Progenitor cell of endocrine pancreas (in vitro differentiated cells): ENCODE measurements around the gene ERN1. TPM values are rescaled to one million over a fixed set of nuclear protein-coding genes. Genes with fewer than 3 reads are reported as not detected.
"Not testable (repeated sequence)": the region's sequence is repeated elsewhere in the genome, so short reads cannot be mapped to it uniquely, and the experiment has no call there.

ENCODE experiments used
- DNase-seq: peaks from one replicate; pipeline ENCODE4 v3.0.0; 2021; ENCODE audit warnings: low spot score; ENCODE audit not compliant: unreplicated experiment
- H3K27ac Mint-ChIP-seq: 2 replicates; pipeline ENCODE4 v1.8.0; 2021; ENCODE audit warnings: mild to moderate bottlenecking, moderate library complexity, mixed read lengths
- H3K27me3 Mint-ChIP-seq: 2 replicates; pipeline ENCODE4 v1.8.0; 2021; ENCODE audit warnings: mixed read lengths
- H3K36me3 Mint-ChIP-seq: 2 replicates; pipeline ENCODE4 v1.8.0; 2022; ENCODE audit warnings: mixed read lengths; ENCODE audit not compliant: insufficient read depth
- H3K4me1 Mint-ChIP-seq: 2 replicates; pipeline ENCODE4 v1.8.0; 2021; ENCODE audit warnings: low read depth, mixed read lengths
- H3K4me3 Mint-ChIP-seq: 2 replicates; pipeline ENCODE4 v1.8.0; 2021; ENCODE audit warnings: low read depth, mild to moderate bottlenecking, moderate library complexity, mixed read lengths
- H3K9me3 Mint-ChIP-seq: 2 replicates; pipeline ENCODE4 v1.8.0; 2021; ENCODE audit warnings: low read depth, mixed read lengths
- CTCF ChIP-seq: fragments of 200-600 bp; sonication (generic); IDR thresholded peaks from one replicate; pipeline ENCODE4 v1.5.0; 2021; ENCODE audit warnings: antibody characterized with exemption, mild to moderate bottlenecking; ENCODE audit not compliant: unreplicated experiment
- long read RNA-seq: library from polyadenylated mRNA; unstranded; transcript quantifications from one replicate; pipeline ENCODE4 v2.0.0, GENCODE V29; 2020
- total RNA-seq: library from RNA; stranded (reverse); gene quantifications from 2 replicates; pipeline ENCODE4 v1.2.1, GENCODE V29; 2021

Gene ERN1
- 39.4 and 43.1 TPM in 2 replicates for total RNA-seq
- long read RNA-seq, partial matches to known transcripts, result 4 of 13 reads
- long read RNA-seq, other reads (novel, unspliced or antisense), result 6 of 13 reads

DNA sequence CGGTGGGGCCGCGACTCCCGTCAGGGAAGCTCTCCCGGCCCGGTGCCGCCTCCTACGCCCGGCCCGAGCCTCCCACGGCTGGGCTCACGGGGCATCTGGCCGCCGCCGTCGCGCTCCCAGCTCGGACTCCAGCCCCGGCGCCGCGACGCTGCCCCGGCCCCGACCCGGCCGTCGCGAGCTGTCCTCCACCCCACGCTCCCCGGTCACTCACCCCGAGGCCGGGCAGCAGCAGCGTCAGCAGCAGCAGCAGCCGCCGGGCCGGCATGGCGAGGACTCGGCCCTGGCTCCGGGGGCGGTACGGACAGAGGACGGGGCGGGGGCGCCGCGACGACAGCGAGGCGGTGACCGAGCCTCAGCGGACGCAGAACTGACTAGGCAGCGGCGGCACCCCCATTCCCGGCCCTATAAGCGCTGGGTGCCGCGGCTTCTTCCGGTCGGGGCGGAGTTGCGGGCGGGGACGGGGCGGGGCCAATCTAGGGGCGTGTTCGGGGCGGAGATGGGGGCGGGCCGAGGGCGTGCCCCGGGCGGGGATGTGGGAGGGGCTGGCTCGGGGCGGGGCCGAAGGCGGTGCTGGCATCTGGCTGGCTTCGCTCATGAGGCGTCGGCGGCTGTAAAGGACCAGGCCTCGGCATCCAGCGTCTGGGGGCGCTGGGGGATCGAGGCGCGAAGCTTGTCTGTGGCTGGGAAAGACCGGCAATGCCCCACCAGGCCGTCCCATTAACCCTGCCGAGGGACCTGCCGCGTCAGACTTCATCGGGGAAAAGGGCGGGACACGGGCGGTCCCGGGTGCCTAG is at the start of gene ERN1:
Gene ERN1 (minus strand): TSS at position 380 of the 794 bp plus-strand sequence. CDS start 115 bp downstream, at position 265.
- Mint-ChIP-seq H3K27ac (peak within 1 kb of the TSS; percentile 90), H3K36me3 (no peaks in the 10 kb centered on the region), H3K4me3 (peak within 1 kb of the TSS; percentile 82), H3K27me3 (peaks cover 13% of the 10 kb centered on the region), H3K4me1 (peaks cover 26% of the 10 kb centered on the region), H3K9me3 (no peaks in the 10 kb centered on the region)
- DNase-seq, result peak; percentile 86
- peak; percentile 7 for TF ChIP-seq CTCF

- H3K4me3 Mint-ChIP-seq, H3K9me3 Mint-ChIP-seq, DNase-seq, H3K27me3 Mint-ChIP-seq: not testable (repeated sequence)
- peak overlapping the region; percentile 86 for H3K27ac Mint-ChIP-seq
- H3K4me1 Mint-ChIP-seq, result peaks cover 20% of the 10 kb centered on the region
- H3K36me3 Mint-ChIP-seq, result peaks cover 12% of the 10 kb centered on the region
Observed at GRCh38 chr17:64179024-64179423, 49.1 kb upstream of the ERN1 start.

GRCh38 chr17:64178011-64178825 is 48.3 kb upstream of the ERN1 start:
- H3K9me3 Mint-ChIP-seq, result no peaks in the 10 kb centered on the region
- TF ChIP-seq CTCF, result no peak
- no peaks in the 10 kb centered on the region for H3K27me3 Mint-ChIP-seq
- peaks cover 20% of the 10 kb centered on the region for H3K4me1 Mint-ChIP-seq
- H3K4me3 Mint-ChIP-seq, result peak overlapping the region; percentile 20
- H3K36me3 Mint-ChIP-seq, result peaks cover 12% of the 10 kb centered on the region
- DNase-seq, result no peak
- H3K27ac Mint-ChIP-seq, result peak overlapping the region; percentile 86

DNA sequence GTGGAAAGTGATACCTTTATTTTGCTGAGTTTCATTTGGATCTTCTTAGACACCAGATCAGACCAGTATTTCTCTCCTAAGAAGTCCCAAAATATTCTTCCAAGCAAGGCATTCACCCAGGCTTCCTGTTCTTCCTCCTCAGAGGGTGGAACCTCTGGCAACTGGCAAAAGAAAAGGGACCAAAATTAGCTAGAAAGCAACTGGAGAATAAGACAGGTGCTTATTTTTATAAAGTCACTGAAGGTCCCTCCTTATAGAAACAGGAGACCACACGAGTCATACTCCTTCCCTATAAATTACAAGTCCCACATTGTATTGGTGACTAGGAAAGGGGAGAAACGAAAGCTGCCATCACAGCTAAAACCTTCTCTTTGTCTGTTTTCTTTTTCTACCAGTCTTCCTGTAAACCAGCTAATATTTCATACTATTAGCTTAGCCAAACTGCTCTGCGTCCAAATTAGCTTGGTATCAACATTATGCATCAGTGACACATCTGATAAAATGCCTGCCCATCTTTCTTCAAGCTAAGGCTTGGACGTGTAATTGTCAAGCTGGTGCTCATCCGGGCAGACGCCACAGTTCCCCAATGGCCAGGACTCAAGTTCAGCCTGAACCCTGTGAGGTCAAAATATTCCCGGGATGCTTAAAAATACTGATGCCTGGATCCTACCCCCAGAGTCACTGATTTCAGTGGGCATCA is 47.5 kb upstream of the ERN1 start:
- H3K27me3 Mint-ChIP-seq, result no peaks in the 10 kb centered on the region
- H3K4me1 Mint-ChIP-seq, result peaks cover 20% of the 10 kb centered on the region
- peaks cover 14% of the 10 kb centered on the region for H3K36me3 Mint-ChIP-seq
- no peak for TF ChIP-seq CTCF
- no peak for DNase-seq
- H3K9me3 Mint-ChIP-seq, result no peaks in the 10 kb centered on the region
- H3K4me3 Mint-ChIP-seq, result peak overlapping the region; percentile 20
- H3K27ac Mint-ChIP-seq, result peak overlapping the region; percentile 86

DNA sequence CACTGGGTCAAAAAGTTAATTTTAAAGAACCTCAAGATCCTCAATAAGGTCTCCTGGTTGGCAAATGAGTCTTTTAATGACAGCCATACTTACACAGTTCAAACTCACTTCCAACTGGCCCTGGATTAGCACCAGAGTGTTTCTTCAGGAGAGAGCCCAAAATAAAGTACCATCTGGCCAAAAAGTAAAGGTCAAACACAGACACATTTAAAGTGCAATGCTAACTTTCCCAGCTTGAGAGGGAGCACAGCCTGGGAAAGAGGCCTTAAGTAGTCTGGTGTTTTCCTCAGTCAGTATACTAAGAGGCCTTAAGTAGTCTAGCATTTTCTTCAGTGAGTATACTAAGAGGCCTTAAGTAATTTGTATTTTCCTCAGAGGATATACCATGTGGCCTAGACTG is 46.6 kb upstream of the ERN1 start:
- no peak for DNase-seq
- Mint-ChIP-seq H3K27me3 (no peaks in the 10 kb centered on the region), H3K9me3 (no peaks in the 10 kb centered on the region), H3K27ac (peak overlapping the region; percentile 56), H3K4me1 (peaks cover 20% of the 10 kb centered on the region), H3K36me3 (peaks cover 15% of the 10 kb centered on the region), H3K4me3 (no peak overlapping the region)
- TF ChIP-seq CTCF, result no peak
